Activated CD4-positive, alpha-beta memory T cell treated with anti-CD3 and anti-CD28 coated beads for 36 hours (primary cell): Measurements from ENCODE around the gene CT47A7. TPM values are rescaled to one million over a fixed set of nuclear protein-coding genes. Genes with fewer than 3 reads are reported as not detected.
"Not testable (repeated sequence)": the region's sequence is repeated elsewhere in the genome, so short reads cannot be mapped to it uniquely, and the experiment has no call there.

Experiments used
- CTCF ChIA-PET: fragments of 350-600 bp; sonication (Branson Sonifier 250); formaldehyde crosslinking; loops from one replicate; lab custom pipeline; 2021; ENCODE audit warnings: antibody characterized with exemption, inconsistent platforms; lab: Charles Lee
- POLR2A ChIA-PET: fragments of 350-600 bp; sonication (Branson Sonifier 250); formaldehyde crosslinking; loops from one replicate; lab custom pipeline; 2021; ENCODE audit warnings: antibody characterized with exemption; lab: Charles Lee
- DNase-seq: peaks from one replicate; pipeline ENCODE4 v3.0.0-alpha.2; 2020
- H3K27ac Mint-ChIP-seq: one replicate; pipeline ENCODE4 v1.8.0; 2021; ENCODE audit warnings: mixed read lengths
- H3K27me3 Mint-ChIP-seq: one replicate; pipeline ENCODE4 v1.8.0; 2021; ENCODE audit warnings: mixed read lengths
- H3K36me3 Mint-ChIP-seq: one replicate; pipeline ENCODE4 v1.8.0; 2021; ENCODE audit warnings: mixed read lengths
- H3K4me1 Mint-ChIP-seq: one replicate; pipeline ENCODE4 v1.8.0; 2021; ENCODE audit warnings: low read depth, mixed read lengths
- H3K4me3 Mint-ChIP-seq: one replicate; pipeline ENCODE4 v1.8.0; 2021; ENCODE audit warnings: mild to moderate bottlenecking, mixed read lengths
- H3K9me3 Mint-ChIP-seq: one replicate; pipeline ENCODE4 v1.8.0; 2021; ENCODE audit warnings: mixed read lengths
- intact Hi-C: fragments of 100-400 bp; cut with micrococcal nuclease; formaldehyde crosslinking; loops from one replicate; pipeline ENCODE4 v1.15.1; 2023
- total RNA-seq, 2 experiments: library from RNA; stranded (reverse); gene quantifications; one replicate each; pipeline ENCODE4 v1.2.3, GENCODE V29; 2021

The CT47A7 gene
- total RNA-seq = not detected

GRCh38 chrX:120956500-120956899 is at the start of gene CT47A7:
TSS of gene CT47A7 (minus strand) at chrX:120956600. CDS start at chrX:120956345, 255 bp downstream.
- DNase-seq, CTCF ChIA-PET, H3K4me1 Mint-ChIP-seq, H3K9me3 Mint-ChIP-seq, H3K36me3 Mint-ChIP-seq, H3K4me3 Mint-ChIP-seq, intact Hi-C loops, H3K27me3 Mint-ChIP-seq, H3K27ac Mint-ChIP-seq, POLR2A ChIA-PET: not testable (repeated sequence)

GRCh38 chrX:121000589-121000988 is 44.2 kb upstream of the CT47A7 start:
- Mint-ChIP-seq H3K4me3 (no peak overlapping the region), H3K4me1 (peaks cover 3% of the 10 kb centered on the region), H3K9me3 (no peaks in the 10 kb centered on the region), H3K27ac (no peak overlapping the region), H3K27me3 (no peaks in the 10 kb centered on the region), H3K36me3 (no peaks in the 10 kb centered on the region)
- POLR2A ChIA-PET = no interaction called here
- intact Hi-C loops = no loop called here
- CTCF ChIA-PET = interaction anchor here (1.0 kb wide), 1 partner anchor 9 kb away, joined by 3 read pairs; no protein-coding TSS in a partner anchor
- DNase-seq = no peak

- no peaks in the 10 kb centered on the region for H3K9me3 Mint-ChIP-seq
- H3K27ac Mint-ChIP-seq = no peak overlapping the region
- no peaks in the 10 kb centered on the region for H3K36me3 Mint-ChIP-seq
- DNase-seq = no peak
- no peaks in the 10 kb centered on the region for H3K27me3 Mint-ChIP-seq
- ChIA-PET POLR2A (no interaction called here), CTCF (no interaction called here)
- intact Hi-C loops = no loop called here
- H3K4me1 Mint-ChIP-seq = peaks cover 3% of the 10 kb centered on the region
- no peak overlapping the region for H3K4me3 Mint-ChIP-seq
These were observed 43.0 kb upstream of the CT47A7 start for GRCh38 chrX:120999413-120999812.

GRCh38 chrX:120985660-120986059 is 29.3 kb upstream of the CT47A7 start, which contains the start of gene CT47A1:
TSS of gene CT47A1 (minus strand) at chrX:120985760. CDS start at chrX:120985529, 231 bp downstream.
- CTCF ChIA-PET, H3K9me3 Mint-ChIP-seq, DNase-seq, H3K27me3 Mint-ChIP-seq, H3K4me3 Mint-ChIP-seq, H3K36me3 Mint-ChIP-seq, intact Hi-C loops, POLR2A ChIA-PET, H3K27ac Mint-ChIP-seq, H3K4me1 Mint-ChIP-seq: not testable (repeated sequence)

Other genes starting within 250 kb of the CT47A7 start
- not detected for gene CT47B1, start 80.7 kb downstream of the CT47A7 start, total RNA-seq
- gene CT47A11, start 19.4 kb downstream of the CT47A7 start, total RNA-seq = not detected
- gene CT47A10, start 14.6 kb downstream of the CT47A7 start, total RNA-seq = not detected
- not detected for gene CT47A9, start 9.7 kb downstream of the CT47A7 start, total RNA-seq
- gene CT47A8, start 4.9 kb downstream of the CT47A7 start, total RNA-seq = not detected
- not detected for gene CT47A6, start 4.9 kb upstream of the CT47A7 start, total RNA-seq
- gene CT47A5, start 9.7 kb upstream of the CT47A7 start, total RNA-seq = not detected
- gene CT47A4, start 14.6 kb upstream of the CT47A7 start, total RNA-seq = not detected
- not detected for gene CT47A3, start 19.5 kb upstream of the CT47A7 start, total RNA-seq
- not detected for gene CT47A2, start 24.3 kb upstream of the CT47A7 start, total RNA-seq
- not detected for gene CT47A1, start 29.2 kb upstream of the CT47A7 start, total RNA-seq
- gene GLUD2, start 91.0 kb upstream of the CT47A7 start, total RNA-seq = 1 to 10 TPM; 1.3 to 1.4 TPM